Esophagus muscularis mucosa (tissue), 4 donors: ENCODE data around the gene GRID2. TPM values are rescaled to one million over a fixed set of nuclear protein-coding genes. Genes with fewer than 3 reads are reported as not detected.
"Not testable (repeated sequence)": the region's sequence is repeated elsewhere in the genome, so short reads cannot be mapped to it uniquely, and the experiment has no call there.

Source experiments
- DNase-seq: peaks from one replicate; pipeline ENCODE4 v3.0.0-alpha.2; 2017; ENCODE audit errors: extremely low spot score
- H3K27ac ChIP-seq, 4 donors: fragments of 200-600 bp; sonication (generic); replicated peaks in 1 of 4; 1 replicate in 3 of 4; 2 replicates in 1 of 4; pipeline ENCODE4 v1.5.1; 2016 to 2019; ENCODE audit warnings: mild to moderate bottlenecking in 1 of 4
- H3K27me3 ChIP-seq, 4 donors: fragments of 200-600 bp; sonication (generic); one replicate each; pipeline versions ENCODE4 v1.5.1 to v1.6.0; 2016 to 2019
- H3K36me3 ChIP-seq, 4 donors: fragments of 200-600 bp; sonication (generic); one replicate each; pipeline ENCODE4 v1.5.1; 2016 to 2019
- H3K4me1 ChIP-seq, 4 donors: fragments of 200-600 bp; sonication (generic); one replicate each; pipeline ENCODE4 v1.5.1; 2016 to 2019
- H3K4me3 ChIP-seq, 4 donors: fragments of 200-600 bp; sonication (generic); 1 replicate in 2 of 4; 2 replicates in 2 of 4; pipeline ENCODE4 v1.5.1; 2016 to 2019; ENCODE audit warnings: mild to moderate bottlenecking in 4 of 4, moderate library complexity in 1 of 4
- H3K9me3 ChIP-seq, 4 donors: fragments of 200-600 bp; sonication (generic); 1 replicate in 3 of 4; 2 replicates in 1 of 4; pipeline ENCODE4 v1.5.1; 2016 to 2019
- CTCF ChIP-seq, 3 experiments: fragments of 200-600 bp in 2 of 3; fragments of 450-650 bp in 1 of 3; sonication (generic) in 2 of 3; IDR thresholded peaks; one replicate each; pipeline ENCODE4 v1.5.1; 2017 to 2019; ENCODE audit warnings: antibody characterized with exemption in 3 of 3, mild to moderate bottlenecking in 2 of 3, moderate library complexity in 1 of 3
- EP300 ChIP-seq: sonication (generic); formaldehyde crosslinking; IDR thresholded peaks from one replicate; pipeline ENCODE4 v1.6.1; 2017; ENCODE audit warnings: antibody characterized with exemption
- POLR2A ChIP-seq: fragments of 450-650 bp; IDR thresholded peaks from one replicate; pipeline ENCODE4 v1.6.1; 2017; ENCODE audit warnings: antibody characterized with exemption, moderate library complexity, mild to moderate bottlenecking, low read depth
- POLR2AphosphoS5 ChIP-seq, 2 donors: sonication (generic); formaldehyde crosslinking; IDR thresholded peaks; one replicate each; pipeline ENCODE4 v1.6.1; 2017; ENCODE audit warnings: antibody characterized with exemption in 2 of 2
- WGBS: methylation state at CpG from one replicate; pipeline ENCODE4 v1.1.5; 2018; 5-methylcytosine and 5-hydroxymethylcytosine counted together
- intact Hi-C: fragments of 100-400 bp; cut with DNase I; formaldehyde crosslinking; loops from one replicate; pipeline ENCODE4 v1.15.1; 2023
- total RNA-seq, 4 donors: library from RNA; depleted of rRNA; stranded (reverse); fragments of >200 nt; gene quantifications; one replicate each; pipeline versions ENCODE4 v1.1.0 to v1.2.1, GENCODE V29; 2016

The GRID2 gene
- total RNA-seq, 4 donors from 2014 or later = 0.06 to 0.17 TPM; not detected in 2

- H3K4me1 ChIP-seq = no peaks in the 10 kb centered on the region
- intact Hi-C loops = no loop called here
- no peak overlapping the region for H3K27ac ChIP-seq
- WGBS = 88% methylated on average over 2 of the region's 2 CpGs
- DNase-seq = no peak
- no peaks in the 10 kb centered on the region for H3K36me3 ChIP-seq
- no peaks in the 10 kb centered on the region for H3K9me3 ChIP-seq
- no peak overlapping the region for H3K4me3 ChIP-seq
- H3K27me3 ChIP-seq = no peaks in the 10 kb centered on the region
- TF ChIP-seq CTCF (IDR thresholded peaks at IDR 0.05) = no peak
- TF ChIP-seq POLR2AphosphoS5 (IDR thresholded peaks at IDR 0.05) = no peak
- no peak for TF ChIP-seq POLR2A
Measured at GRCh38 chr4:93670434-93670833, 1366.7 kb downstream of the GRID2 start.

- Histone ChIP-seq H3K9me3 (no peaks in the 10 kb centered on the region), H3K27ac (no peak overlapping the region), H3K27me3 (no peaks in the 10 kb centered on the region), H3K4me1 (no peaks in the 10 kb centered on the region), H3K4me3 (no peak overlapping the region), H3K36me3 (no peaks in the 10 kb centered on the region)
- WGBS = 89% methylated on average over 3 of the region's 3 CpGs
- intact Hi-C loops = no loop called here
- DNase-seq = no peak
- TF ChIP-seq POLR2AphosphoS5 (IDR thresholded peaks at IDR 0.05) (no peak), EP300 (no peak), CTCF (IDR thresholded peaks at IDR 0.05) (no peak), POLR2A (no peak)
Measured at GRCh38 chr4:93671093-93671492, 1367.3 kb downstream of the GRID2 start.

- DNase-seq, H3K9me3 ChIP-seq, H3K4me1 ChIP-seq, H3K27ac ChIP-seq, H3K4me3 ChIP-seq, H3K27me3 ChIP-seq, intact Hi-C loops, H3K36me3 ChIP-seq: not testable (repeated sequence)
- 92% methylated on average over 13 of the region's 16 CpGs for WGBS
Measured at GRCh38 chr4:93676937-93677336, 1373.2 kb downstream of the GRID2 start.

GRCh38 chr4:93684571-93684970 is 1380.8 kb downstream of the GRID2 start:
- Histone ChIP-seq H3K27me3 (no peaks in the 10 kb centered on the region), H3K27ac (no peak overlapping the region), H3K36me3 (no peaks in the 10 kb centered on the region), H3K4me1 (no peaks in the 10 kb centered on the region), H3K4me3 (no peak overlapping the region), H3K9me3 (no peaks in the 10 kb centered on the region)
- no peak for TF ChIP-seq EP300
- no peak for TF ChIP-seq CTCF (IDR thresholded peaks at IDR 0.05)
- no peak for TF ChIP-seq POLR2AphosphoS5 (IDR thresholded peaks at IDR 0.05)
- TF ChIP-seq POLR2A = no peak
- no peak for DNase-seq
- intact Hi-C loops = no loop called here
- 55% methylated on average over 3 of the region's 3 CpGs for WGBS

GRCh38 chr4:93687304-93687703 is 1383.5 kb downstream of the GRID2 start:
- no peak for TF ChIP-seq EP300

GRCh38 chr4:93688978-93689377 is 1385.2 kb downstream of the GRID2 start:
- intact Hi-C loops = no loop called here
- no peaks in the 10 kb centered on the region for H3K4me1 ChIP-seq
- no peaks in the 10 kb centered on the region for H3K36me3 ChIP-seq
- no peak for TF ChIP-seq POLR2A
- no peak for TF ChIP-seq CTCF (IDR thresholded peaks at IDR 0.05)
- no peak for TF ChIP-seq EP300
- TF ChIP-seq POLR2AphosphoS5 (IDR thresholded peaks at IDR 0.05) = no peak
- no peaks in the 10 kb centered on the region for H3K27me3 ChIP-seq
- no peak for DNase-seq
- WGBS = 90% methylated on average over 4 of the region's 4 CpGs
- no peak overlapping the region for H3K4me3 ChIP-seq
- no peaks in the 10 kb centered on the region for H3K9me3 ChIP-seq
- H3K27ac ChIP-seq = no peak overlapping the region

More at GRCh38 chr4:93687304-93687703, 1383.5 kb downstream of the GRID2 start:
- Histone ChIP-seq H3K4me1 (no peaks in the 10 kb centered on the region), H3K4me3 (no peak overlapping the region), H3K27ac (no peak overlapping the region), H3K36me3 (no peaks in the 10 kb centered on the region), H3K9me3 (no peaks in the 10 kb centered on the region), H3K27me3 (no peaks in the 10 kb centered on the region)
- intact Hi-C loops = no loop called here
- DNase-seq = no peak
